SIG-M5 (cell line): ENCODE data around the gene ADCY3.

Experiments
- DNase-seq: peaks from one replicate; lab custom pipeline; 2025; lab: John Stamatoyannopoulos, UW

ADCY3 gene

DNA sequence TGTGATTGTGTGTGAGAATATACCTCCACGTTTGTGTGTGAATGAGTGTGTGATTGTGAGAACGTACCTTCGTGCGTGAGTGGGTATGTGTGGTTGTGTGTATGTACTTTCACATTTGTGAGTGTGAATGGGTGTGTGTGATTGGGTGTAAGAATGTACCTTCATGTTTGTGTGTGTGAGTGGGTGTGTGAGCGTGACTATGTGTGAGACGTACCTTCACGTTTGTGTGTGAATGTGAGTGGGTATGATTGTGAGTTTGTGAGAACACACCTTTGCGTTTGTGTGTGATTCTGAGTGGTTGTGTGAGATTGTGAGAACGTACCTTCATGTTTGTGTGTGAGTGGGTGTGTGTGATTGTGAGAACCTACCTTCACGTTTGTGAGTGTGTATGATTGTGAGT is 5.8 kb upstream of the ADCY3 start:
- DNase-seq: no peak

DNA sequence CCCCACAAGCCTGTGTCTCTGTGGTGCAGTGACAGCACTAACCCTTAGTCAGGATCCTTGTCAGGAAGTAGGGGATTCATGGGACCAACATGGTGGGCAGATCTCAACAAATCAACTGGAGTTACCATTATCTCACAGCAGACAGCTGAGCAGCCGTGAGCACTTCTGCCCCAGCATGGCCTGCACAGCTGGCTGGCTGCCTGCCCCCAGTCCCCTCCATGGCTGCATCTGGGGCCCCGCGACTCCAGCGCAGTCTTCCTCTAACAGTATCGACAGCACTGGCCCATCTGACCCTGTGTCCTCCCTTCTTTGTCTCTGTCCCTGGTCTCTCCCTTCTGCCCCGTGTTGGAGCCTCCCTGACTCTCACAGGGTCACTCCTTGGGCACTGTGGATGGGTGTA is 4.7 kb upstream of the ADCY3 start:
- no peak for DNase-seq

DNA sequence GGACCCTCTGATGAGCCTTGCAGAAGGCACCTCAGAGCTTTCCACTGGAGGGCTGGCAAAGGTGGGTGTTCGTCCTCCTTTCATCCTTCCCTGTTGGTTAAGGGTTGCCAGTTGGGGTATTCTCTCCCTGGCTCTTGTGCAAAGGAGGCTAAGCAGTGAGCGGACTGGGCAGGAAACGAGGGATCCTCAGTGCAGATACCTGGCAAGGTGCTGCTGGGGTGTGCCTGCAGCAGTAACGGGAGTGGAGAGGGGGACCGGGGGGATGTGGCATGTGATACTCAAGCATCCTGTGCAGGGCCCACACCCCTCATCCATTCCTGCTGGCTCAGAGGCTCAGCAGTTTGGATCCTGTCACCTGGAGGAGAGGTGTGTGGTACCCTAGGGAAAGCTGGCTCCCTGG is 4.2 kb upstream of the ADCY3 start:
- no peak for DNase-seq

DNA sequence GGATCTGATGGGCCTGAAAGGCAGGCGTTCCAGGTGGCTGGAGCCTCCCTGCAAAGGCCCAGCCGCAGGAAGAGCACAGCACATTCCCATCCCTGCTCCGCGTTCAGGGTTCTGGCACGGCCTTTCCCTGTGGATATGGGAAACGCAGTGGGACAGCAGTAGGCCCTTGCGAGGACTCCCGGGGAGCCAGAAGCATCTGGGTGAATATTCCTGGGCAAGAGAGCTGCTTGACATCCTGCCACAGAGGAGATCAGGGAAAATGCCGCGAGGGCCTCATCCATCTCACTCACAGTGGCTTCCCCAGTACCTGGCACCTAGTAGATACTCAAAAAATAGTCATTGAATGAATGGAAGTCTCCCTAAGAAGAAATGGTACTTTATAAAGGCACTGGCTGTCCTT is 3.1 kb upstream of the ADCY3 start:
- DNase-seq: no peak

DNA sequence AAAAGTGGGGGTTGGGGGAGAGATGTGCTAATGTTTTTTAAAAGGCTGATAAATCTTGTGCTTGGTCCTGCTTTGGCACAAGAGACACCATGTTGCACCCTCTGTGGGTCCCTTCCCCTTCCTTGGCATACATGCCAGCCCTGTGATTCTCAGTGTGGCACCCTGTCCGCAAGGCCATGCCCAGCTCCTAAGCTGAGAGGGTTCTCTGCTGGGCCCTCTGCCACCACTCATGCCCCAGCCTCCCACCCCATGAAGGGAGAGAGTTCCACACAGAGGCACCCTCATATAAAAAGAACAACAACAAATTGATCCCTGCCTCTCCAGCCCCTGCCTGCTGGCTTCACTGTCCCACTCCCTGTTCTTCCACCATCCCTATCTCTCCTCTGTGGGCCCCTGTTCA is 2.5 kb upstream of the ADCY3 start:
- DNase-seq: no peak

DNA sequence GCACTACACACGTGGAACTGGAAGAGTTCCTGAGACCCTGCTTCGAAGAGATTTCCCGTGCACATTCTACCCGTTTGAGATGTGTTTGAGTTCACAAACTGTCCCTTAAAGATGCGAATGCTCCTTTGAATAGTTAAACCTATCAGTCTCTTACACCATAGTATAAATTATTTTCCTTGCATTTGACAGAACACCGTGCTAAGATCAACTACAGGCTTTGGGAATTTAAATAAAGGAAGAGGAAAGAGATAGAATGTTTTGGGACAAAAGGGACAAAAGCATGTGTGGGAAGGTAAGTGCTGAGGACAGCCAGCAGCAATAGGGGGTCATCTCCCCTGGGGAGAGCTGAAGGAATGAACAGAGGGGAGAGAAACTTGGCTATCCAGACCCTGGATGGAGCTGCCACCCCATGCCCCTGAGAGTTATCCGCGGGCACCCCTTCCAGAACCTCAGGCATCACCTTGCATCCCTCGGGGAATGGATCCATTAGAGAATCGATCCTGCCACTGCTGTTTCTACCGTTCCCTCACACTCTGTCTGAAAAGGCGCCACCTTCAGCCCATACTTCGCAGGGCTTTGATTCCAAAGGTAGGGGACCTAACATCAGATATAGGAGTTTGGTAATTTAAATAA is 888 bp upstream of the ADCY3 start:
- no peak for DNase-seq

DNA sequence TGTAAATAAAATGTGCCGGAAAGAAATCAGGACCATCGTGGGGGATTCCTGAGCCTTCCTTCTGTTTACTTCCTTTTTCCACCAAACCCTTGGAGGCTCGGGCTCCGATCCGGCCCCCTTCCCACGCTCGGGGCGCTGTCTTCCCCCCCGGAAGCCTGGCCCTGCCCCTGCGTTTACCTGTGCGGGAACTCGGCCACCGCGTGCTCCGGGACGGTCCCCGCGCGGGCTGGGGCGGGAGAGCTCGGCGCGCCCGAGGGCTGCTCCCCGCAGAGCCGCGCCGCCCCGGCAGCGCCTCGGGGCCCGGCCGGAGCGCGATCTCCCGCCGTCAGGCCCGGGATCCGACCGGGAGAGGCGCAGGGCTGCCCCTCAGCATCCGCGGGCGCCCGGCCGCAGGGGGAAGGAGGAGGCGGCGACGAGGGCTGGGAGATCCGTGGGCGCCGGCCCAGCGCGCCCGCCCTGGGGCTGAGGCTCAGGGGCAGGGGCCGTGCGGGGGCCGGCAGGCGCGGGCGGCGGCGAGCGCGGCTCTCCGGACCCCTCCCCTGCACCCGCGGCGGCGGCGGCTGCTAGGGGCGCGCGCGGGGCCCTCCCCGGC is 435 bp downstream of the ADCY3 start:
- DNase-seq: no peak

DNA sequence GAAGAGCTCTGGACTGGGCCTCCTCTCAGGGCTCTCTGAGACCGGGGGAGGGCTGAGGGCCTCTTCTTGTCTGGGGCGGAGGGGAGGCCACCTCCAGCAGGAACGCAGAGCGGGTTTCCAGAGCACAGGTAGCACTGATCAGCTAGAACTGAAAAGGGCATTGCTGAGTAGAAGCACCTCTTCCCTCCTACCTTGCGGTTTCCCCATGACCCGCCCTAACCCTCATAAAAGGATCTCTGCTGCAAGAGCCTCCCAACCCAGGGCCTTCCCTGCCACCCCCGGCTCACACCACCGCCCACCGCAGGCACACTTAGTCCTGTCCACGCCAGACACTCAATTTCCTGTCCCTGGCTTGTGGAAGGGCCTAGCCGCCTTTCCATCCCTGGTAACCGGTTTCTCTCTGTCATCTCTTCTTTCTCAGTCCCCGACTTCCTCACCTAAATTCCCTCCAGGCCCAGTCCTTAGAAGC is 966 bp downstream of the ADCY3 start:
- no peak for DNase-seq

DNA sequence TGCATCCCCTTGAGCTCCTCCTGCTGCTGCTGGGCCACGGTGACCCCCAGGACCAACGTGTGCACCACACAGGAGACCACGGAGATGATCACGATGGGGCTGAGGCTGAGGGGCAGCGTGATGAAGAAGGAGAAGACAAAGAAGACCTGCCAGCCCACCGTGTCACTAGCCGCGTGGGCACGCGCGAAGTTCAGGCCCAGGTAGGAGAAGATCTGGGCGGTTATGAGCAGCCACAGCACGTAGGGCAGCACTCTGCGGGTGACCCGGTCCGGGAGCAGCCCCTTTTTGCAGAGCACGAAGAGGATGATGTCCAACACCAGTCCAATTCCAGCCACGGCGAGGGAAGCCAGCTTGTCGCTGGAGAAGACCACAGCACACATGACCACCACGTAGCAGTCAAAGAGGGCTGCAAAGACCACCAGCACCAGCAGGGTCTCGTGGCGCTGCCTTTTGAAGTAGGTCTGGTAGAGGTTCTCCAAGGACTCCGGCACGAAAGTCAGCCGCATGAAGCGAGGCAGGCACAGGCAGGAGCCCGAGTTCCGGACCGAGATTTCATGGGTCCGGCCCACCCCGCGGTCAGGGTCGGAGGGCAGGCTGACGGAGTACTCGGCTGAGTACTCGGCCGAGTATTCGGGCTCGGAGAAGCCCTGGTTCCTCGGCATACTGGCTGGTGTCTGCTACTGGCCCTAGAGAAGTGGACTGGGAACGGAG is 1.6 kb downstream of the ADCY3 start:
- no peak for DNase-seq

DNA sequence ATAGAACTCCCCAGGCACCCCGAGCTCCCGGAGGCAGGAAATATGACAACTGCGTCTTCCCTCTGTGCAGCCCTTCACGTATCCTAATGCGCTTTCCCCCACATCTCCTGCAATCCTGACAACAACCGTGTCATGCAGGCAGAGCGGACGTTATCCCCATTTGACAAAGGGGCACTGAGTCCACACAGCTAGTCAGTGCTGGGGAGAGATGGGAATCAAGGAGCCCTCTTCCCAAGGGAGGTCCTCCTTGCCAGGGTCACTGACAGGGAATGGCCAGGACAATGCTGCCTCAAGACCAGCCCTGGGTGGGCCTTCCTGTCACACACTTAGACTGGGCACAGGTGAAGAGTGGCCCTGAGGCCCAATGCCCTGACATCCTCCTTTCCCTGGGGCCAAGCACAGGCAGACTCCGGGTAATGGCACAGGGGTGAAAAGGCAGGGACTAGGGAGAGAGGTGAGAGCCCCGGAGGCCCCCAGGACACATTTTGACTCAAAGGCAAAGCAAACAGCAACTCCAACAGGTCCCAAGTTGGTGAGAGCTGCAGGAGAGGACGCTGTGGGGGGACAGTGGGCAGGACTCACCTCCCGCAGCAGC is 2.2 kb downstream of the ADCY3 start:
- no peak for DNase-seq

DNA sequence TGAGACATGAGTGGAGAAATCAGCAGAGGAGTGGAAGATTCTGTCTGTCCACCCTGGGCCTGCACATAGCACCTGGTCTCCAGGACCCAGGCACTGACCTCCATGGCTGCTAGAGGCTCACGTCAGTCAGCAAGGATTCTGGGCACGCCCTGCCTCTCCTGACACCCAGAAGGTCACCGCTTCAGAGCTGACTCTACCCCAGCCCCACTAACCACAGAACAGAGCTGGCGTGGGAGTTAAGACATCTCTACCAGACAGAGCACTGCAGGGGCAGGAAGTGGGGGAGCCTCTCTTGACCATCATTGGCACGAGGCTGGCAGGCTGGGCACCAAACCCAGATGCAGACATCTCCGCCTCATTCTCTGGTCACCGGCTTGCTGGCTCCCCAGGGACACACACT is 3.0 kb downstream of the ADCY3 start:
- DNase-seq: no peak

DNA sequence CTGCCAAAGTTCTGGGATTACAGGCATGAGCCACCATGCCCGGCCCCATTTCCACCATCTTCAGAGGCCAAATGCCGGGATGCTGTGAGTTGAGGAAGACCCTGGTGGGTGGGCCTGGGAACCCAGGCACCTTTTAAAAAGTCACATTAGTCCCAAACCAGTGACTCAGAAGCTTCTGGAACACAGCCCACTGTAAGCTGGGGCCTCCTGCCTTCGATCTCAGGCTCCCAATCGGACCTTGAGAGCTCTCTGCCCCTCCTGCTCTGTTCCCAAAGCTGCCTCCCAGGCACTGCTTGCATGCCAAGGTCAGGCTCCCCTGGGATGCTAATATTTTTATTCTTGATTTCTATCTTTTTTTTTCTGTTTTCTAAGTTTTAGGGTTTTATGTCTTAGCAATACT is 4.2 kb downstream of the ADCY3 start:
- no peak for DNase-seq

DNA sequence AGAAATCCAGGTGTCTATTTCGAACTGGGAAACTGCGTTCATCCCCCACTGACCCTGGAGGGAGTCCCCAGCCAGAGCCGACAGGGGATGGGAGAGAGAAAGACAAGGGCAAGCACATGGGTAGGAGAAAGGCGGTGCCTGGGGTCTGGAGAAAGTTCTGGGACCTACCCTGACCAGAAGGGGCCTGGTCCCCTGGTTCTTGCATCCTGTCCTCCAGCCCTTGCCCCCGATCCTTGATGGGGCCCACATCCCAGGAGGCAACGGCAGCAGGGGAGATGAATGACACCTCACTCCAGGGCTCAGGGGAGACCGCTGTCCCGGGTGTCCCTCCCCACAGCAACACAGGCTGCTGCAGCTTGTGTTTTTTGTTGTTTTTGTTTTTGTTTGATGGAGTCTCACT is 4.9 kb downstream of the ADCY3 start:
- no peak for DNase-seq

DNA sequence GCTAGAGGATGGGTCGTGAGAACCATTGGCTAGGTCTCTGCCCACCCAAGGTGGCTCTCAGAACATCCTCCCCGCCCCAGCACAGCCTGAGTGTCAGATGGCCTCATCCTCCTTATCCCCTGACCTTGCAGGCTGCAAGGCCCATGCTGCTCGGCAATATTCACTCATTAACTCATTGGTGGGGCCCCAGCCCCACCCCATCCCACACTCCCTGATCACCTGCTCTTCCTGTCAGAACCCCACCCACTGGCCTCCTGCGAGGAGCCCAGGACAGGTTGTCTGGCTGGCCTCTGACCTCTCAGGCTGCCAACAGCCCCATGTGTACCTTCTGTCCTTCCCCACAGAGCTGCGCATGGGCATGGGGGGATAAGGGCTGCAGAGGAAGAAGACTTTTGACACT is 5.3 kb downstream of the ADCY3 start:
- DNase-seq: no peak

DNA sequence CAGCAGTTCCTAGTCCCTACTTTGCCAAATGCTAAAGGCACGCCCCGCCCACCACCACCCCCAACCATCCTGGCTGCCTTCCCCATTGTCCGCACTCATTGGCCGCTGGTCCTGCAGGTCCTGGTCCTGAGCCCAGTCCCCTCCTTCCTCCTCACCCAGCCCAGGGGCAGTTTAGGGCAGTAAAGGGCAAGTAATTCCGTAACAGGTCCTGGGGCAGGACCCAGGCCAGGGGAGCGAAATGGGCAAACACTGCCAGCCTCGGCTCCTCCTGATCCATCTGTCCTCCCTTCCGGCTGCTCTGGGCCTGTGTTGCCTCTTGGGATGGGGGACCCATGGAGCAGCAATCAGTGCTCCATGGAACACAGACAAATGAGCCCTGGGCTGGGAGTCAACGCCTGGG is 6.1 kb downstream of the ADCY3 start:
- no peak for DNase-seq

DNA sequence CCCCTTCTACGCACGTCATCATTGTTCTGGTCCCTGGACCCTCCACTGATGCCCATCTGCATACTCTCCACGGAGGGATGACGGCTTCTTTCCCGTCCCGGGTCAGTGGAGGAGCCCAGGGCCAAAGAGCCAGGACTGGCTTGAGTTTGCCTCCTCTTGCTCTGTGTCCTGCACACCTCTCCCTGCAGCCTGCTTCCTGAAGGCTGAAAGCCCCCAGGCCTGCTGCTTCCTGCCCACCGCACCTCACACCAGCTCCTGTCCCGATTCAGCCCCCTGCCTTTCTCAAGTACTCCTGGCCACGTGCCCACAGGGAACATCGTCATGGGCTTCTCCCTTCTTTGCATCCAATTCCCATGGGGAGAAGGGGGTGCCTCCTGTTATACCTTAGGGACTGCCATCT is 7.1 kb downstream of the ADCY3 start:
- DNase-seq: no peak

DNA sequence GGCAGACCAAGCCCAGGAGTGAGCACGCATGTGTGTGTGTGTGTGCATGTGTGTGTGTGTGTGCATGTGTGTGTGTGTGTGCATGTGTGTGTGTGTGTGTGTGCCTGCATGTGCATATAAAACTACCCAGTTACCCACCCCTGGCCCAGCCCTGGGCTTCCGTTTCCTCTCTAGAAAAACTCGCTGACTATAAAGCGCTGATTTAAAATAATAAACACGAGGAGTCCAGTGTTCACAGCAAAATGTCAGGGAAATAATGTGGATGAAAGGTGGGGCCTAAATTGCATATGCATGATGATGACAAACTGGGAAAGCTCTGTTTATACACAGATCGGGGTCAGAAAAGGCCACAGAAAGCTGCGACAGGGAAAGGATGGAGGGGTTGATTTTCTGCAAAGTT is 7.5 kb downstream of the ADCY3 start:
- DNase-seq: no peak

DNA sequence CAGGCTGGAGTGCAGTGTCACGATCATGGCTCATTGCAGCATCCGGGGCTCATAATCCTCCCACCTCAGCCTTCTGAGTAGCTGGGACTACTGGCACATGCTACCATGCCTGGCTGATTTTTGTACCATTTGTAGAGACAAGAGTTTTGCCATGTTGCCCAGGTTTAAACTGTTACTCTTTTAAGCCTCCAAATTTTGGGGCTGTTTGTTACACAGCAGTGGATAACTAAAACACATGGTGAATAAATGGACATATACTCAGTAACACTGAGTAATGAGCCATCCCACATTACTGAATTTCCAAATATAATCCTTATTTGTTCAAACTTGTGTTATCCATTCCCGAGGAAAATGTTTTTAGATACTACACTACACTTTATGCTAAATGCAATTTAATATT is 9.8 kb downstream of the ADCY3 start:
- DNase-seq: no peak

DNA sequence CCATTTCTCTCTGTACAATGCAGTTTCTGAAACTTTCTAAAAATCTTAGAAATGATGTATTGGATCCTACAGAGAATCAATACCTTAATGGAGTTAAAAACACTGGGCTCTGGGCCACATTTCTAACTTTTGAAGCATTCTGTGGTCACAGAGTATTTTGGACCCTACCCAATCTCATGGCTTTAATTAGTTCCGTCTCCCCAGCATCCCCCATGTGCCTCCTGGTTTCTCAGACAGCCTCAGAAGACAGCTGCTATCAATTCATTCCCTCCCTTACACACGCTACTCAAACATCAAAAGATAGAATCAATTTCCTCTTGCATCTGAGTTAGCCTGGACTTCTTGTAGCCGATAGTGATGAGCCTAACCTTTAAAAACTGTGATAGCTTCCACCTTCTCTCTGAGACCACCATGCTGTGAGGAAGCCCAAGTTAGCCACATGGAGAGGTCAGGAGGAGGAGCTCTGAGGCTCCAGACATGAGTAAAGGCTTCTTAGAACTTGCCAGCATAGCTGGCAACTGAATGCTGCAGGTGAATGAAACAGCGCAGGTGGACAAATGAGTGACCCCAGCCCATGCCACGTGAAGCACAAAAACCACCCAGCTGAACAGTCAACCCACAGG is 10.4 kb downstream of the ADCY3 start:
- no peak for DNase-seq

DNA sequence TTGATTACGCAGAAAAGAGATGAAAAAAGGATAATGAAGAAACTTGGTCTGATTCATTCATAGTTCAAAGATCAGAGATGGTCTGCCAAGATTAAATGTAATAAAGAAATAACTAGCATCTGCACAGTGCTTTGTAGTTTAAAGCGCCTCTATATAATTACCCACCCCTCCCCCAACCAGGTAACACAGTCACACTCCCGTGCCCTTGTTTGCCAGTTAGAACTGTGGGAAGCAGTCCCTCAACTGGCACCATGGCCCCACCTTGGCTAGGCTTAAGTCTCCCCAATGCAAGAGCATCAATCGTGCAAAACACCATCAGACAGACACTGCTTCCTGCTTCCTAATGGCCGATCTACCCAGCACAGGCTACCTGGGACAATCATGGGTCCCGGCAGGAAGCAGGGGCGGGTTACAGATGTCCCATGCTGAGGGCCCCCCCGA is 11.6 kb downstream of the ADCY3 start:
- no peak for DNase-seq

DNA sequence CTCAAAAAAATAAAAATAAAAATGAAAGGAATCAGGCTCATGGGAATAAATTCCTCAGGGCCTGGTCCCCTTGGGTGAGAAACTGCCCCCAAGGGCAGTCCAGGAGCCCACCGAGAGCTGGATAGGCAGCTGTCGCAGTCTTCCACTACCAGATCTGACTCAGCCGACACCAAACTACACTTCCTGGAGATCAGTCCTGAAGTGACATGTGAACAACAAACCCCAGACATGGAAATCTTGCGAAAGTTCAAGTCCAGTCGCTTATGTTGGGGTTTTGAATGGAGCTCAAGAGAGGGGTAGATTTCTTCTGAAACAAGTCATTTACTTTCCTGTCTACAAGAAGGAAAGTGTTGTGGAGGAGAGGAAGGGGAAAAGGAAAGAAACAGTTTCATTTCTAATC is 12.9 kb downstream of the ADCY3 start:
- DNase-seq: no peak

DNA sequence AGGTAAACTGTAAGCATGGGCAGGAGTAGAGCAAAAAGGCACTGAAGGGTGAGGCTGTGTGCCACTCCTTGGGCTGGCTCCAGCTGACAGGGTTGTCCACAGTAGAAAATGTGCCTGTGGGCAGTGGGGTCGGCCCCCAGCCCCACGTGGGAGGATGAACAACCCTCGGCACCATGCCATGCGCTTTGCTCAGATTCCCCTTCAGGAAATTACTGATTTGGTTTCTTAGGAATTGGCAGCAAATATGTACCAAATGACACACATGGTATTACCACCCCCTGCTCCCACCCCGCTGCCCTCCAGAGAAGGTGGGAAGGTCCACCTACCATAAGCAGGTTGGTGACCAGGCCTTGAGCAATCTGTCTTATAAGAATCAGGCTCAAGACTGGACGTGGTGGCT is 13.6 kb downstream of the ADCY3 start:
- no peak for DNase-seq
